SU-DHL-6 (cell line): ENCODE measurements around the gene CREB5.

Source experiments
- H2AFZ ChIP-seq: fragments of 200-600 bp; sonication (generic); 2 replicates; pipeline ENCODE4 v1.6.1; 2014; ENCODE audit warnings: low read depth, mild to moderate bottlenecking, moderate library complexity, mixed read lengths, antibody characterized with exemption, low read length; ENCODE audit not compliant: severe bottlenecking
- H3F3A ChIP-seq: fragments of 200-600 bp; shearing (Covaris generic); 2 replicates; pipeline ENCODE4 v1.6.0; 2016; ENCODE audit warnings: antibody characterized with exemption, mild to moderate bottlenecking; ENCODE audit not compliant: insufficient read depth
- H3K27ac ChIP-seq: fragments of 200-600 bp; sonication (generic); 2 replicates; pipeline ENCODE4 v1.5.1; 2016; ENCODE audit warnings: low read depth, mild to moderate bottlenecking, low read length, moderate library complexity, mixed read lengths
- H3K27me3 ChIP-seq: fragments of 200-600 bp; sonication (generic), shearing (Covaris generic); 2 replicates; pipeline ENCODE4 v1.6.0; 2014; ENCODE audit warnings: mild to moderate bottlenecking, low read length
- H3K36me3 ChIP-seq: fragments of 200-600 bp; sonication (generic); 2 replicates; pipeline ENCODE4 v1.6.1; 2014; ENCODE audit warnings: mild to moderate bottlenecking, low read length, mixed read lengths
- H3K4me2 ChIP-seq: fragments of 300-600, 200-600 bp; shearing (Covaris generic), sonication (generic); 2 replicates; pipeline ENCODE4 v1.6.0; 2014; ENCODE audit warnings: low read length, low read depth, mild to moderate bottlenecking; ENCODE audit not compliant: poor library complexity, severe bottlenecking
- H3K4me3 ChIP-seq: fragments of 200-600 bp; sonication (generic); 2 replicates; pipeline ENCODE4 v1.5.1; 2014; ENCODE audit warnings: antibody characterized with exemption, low read length, mild to moderate bottlenecking, mixed read lengths; ENCODE audit not compliant: insufficient read depth, poor library complexity, severe bottlenecking
- H3K79me2 ChIP-seq: fragments of 200-600 bp; sonication (generic); 2 replicates; pipeline ENCODE4 v1.6.1; 2014; ENCODE audit warnings: mild to moderate bottlenecking, low read length, moderate library complexity; ENCODE audit not compliant: insufficient read depth
- H3K9ac ChIP-seq: fragments of 200-600 bp; sonication (generic); 2 replicates; pipeline ENCODE4 v1.7.0; 2014; ENCODE audit warnings: mild to moderate bottlenecking, low read length
- H3K9me2 ChIP-seq: fragments of 200-600 bp; sonication (generic); replicated peaks from 2 replicates; pipeline ENCODE4 v1.6.1; 2014; ENCODE audit warnings: low read length; ENCODE audit not compliant: insufficient read depth
- H3K9me3 ChIP-seq: fragments of 200-600 bp; sonication (generic); 2 replicates; pipeline ENCODE4 v1.6.1; 2014; ENCODE audit warnings: low read length, mixed read lengths; ENCODE audit not compliant: insufficient read depth
- H4K20me1 ChIP-seq: fragments of 200-600 bp; sonication (generic); 2 replicates; pipeline ENCODE4 v1.6.1; 2014; ENCODE audit warnings: low read depth, mild to moderate bottlenecking, antibody characterized with exemption, low read length, moderate library complexity, mixed read lengths
- CTCF ChIP-seq: fragments of 200-600 bp; sonication (generic); IDR thresholded peaks from one replicate; pipeline ENCODE4 v1.5.1; 2017; ENCODE audit warnings: antibody characterized with exemption, mild to moderate bottlenecking, low read length, moderate library complexity; ENCODE audit not compliant: insufficient read depth, poor library complexity, severe bottlenecking
- EZH2phosphoT487 ChIP-seq: fragments of 200-600 bp; sonication (generic), shearing (Covaris generic); conservative IDR thresholded peaks from 2 replicates; pipeline ENCODE4 v1.6.1; 2018; ENCODE audit warnings: mild to moderate bottlenecking, antibody characterized with exemption, low read length, moderate library complexity, mixed read lengths

Gene CREB5

GRCh38 chr7:28726555-28726954 is 314.2 kb downstream of the CREB5 start:
- Histone ChIP-seq H3K4me2 (no peak overlapping the region), H3K36me3 (peaks cover 15% of the 10 kb centered on the region), H3K9ac (no peak overlapping the region), H3F3A (no peaks in the 10 kb centered on the region), H3K27ac (no peak overlapping the region), H3K27me3 (no peaks in the 10 kb centered on the region), H3K4me3 (no peak overlapping the region), H4K20me1 (no peaks in the 10 kb centered on the region), H3K79me2 (no peaks in the 10 kb centered on the region), H3K9me3 (no peaks in the 10 kb centered on the region), H3K9me2 (no peaks in the 10 kb centered on the region), H2AFZ (no peak overlapping the region)
- no peak for TF ChIP-seq EZH2phosphoT487
- no peak for TF ChIP-seq CTCF

GRCh38 chr7:28729281-28729680 is 317.0 kb downstream of the CREB5 start:
- H3K9me2 ChIP-seq: no peaks in the 10 kb centered on the region
- H4K20me1 ChIP-seq: no peaks in the 10 kb centered on the region
- H3K27ac ChIP-seq: no peak overlapping the region
- no peak for TF ChIP-seq CTCF
- TF ChIP-seq EZH2phosphoT487: no peak
- H3K79me2 ChIP-seq: no peaks in the 10 kb centered on the region
- H3K9me3 ChIP-seq: no peaks in the 10 kb centered on the region
- no peak overlapping the region for H3K9ac ChIP-seq
- no peaks in the 10 kb centered on the region for H3F3A ChIP-seq
- H3K4me2 ChIP-seq: no peak overlapping the region
- peaks cover 14% of the 10 kb centered on the region for H3K36me3 ChIP-seq
- no peaks in the 10 kb centered on the region for H3K27me3 ChIP-seq
- no peak overlapping the region for H2AFZ ChIP-seq
- H3K4me3 ChIP-seq: no peak overlapping the region

- TF ChIP-seq EZH2phosphoT487: no peak
- no peak for TF ChIP-seq CTCF
- no peak overlapping the region for H2AFZ ChIP-seq
Measured at GRCh38 chr7:28729727-28730126, 317.4 kb downstream of the CREB5 start.

More at GRCh38 chr7:28729727-28730126, 317.4 kb downstream of the CREB5 start:
- Histone ChIP-seq H3K9me2 (no peaks in the 10 kb centered on the region), H4K20me1 (no peaks in the 10 kb centered on the region), H3K9me3 (no peaks in the 10 kb centered on the region), H3K27ac (no peak overlapping the region), H3K9ac (no peak overlapping the region), H3K4me3 (no peak overlapping the region), H3F3A (no peaks in the 10 kb centered on the region; the same call in 1 of the 2 replicates), H3K27me3 (no peaks in the 10 kb centered on the region), H3K79me2 (no peaks in the 10 kb centered on the region), H3K36me3 (peaks cover 9% of the 10 kb centered on the region), H3K4me2 (no peak overlapping the region)
